IMR-90 (cell line): ENCODE results near the gene MYBPH. TPM values are rescaled to one million over a fixed set of nuclear protein-coding genes. Genes with fewer than 3 reads are reported as not detected.

ENCODE experiments used
- ATAC-seq: fragments of 200-7000 bp; cut with Tn5 transposase; 2 replicates; pipeline ENCODE4 v1.9.1; 2020; ENCODE audit warnings: low read depth, mild to moderate bottlenecking, moderate library complexity
- BruUV-seq: library from RNA; stranded (reverse); fragments of 400-500 nt; replicated peaks from 2 replicates; lab custom pipeline; 2021; lab: Mats Ljungman, UMichigan
- CTCF ChIA-PET: fragments of 300-600 bp; formaldehyde crosslinking; extraction: SDS; loops from one replicate; lab custom pipeline; 2021; ENCODE audit warnings: antibody characterized with exemption; lab: Yijun Ruan, JAX
- POLR2A ChIA-PET: fragments of 300-600 bp; sonication (Branson Sonifier 250); formaldehyde crosslinking; loops from one replicate; lab custom pipeline; 2022; ENCODE audit warnings: antibody characterized with exemption; ENCODE audit not compliant: unreplicated experiment; lab: Charles Lee
- DNase-seq: peaks from one replicate; pipeline ENCODE4 v3.0.0; 2013
- H2AFZ ChIP-seq: replicated peaks from 2 replicates; pipeline ENCODE3; 2013; ENCODE audit warnings: low read length, mild to moderate bottlenecking; ENCODE audit not compliant: poor library complexity
- H2AK5ac ChIP-seq: 2 replicates; pipeline ENCODE4 v1.6.1; 2013; ENCODE audit warnings: low read depth, low read length, inconsistent platforms
- H2AK9ac ChIP-seq: replicated peaks from 2 replicates; pipeline ENCODE3; 2013; ENCODE audit warnings: mild to moderate bottlenecking, low read depth, low read length, moderate library complexity; ENCODE audit not compliant: poor library complexity
- H2BK120ac ChIP-seq: 2 replicates; pipeline ENCODE4 v1.6.1; 2013; ENCODE audit warnings: low read depth, low read length, inconsistent platforms
- H2BK15ac ChIP-seq: 3 replicates; pipeline ENCODE4 v1.6.1; 2013; ENCODE audit warnings: low read depth, low read length, inconsistent platforms
- H2BK20ac ChIP-seq: 2 replicates; pipeline ENCODE4 v1.6.1; 2013; ENCODE audit warnings: low read depth, mild to moderate bottlenecking, inconsistent platforms, low read length, moderate library complexity
- H2BK5ac ChIP-seq: 2 replicates; pipeline ENCODE4 v1.6.1; 2013; ENCODE audit warnings: mild to moderate bottlenecking, low read depth, low read length, inconsistent platforms; ENCODE audit not compliant: poor library complexity, severe bottlenecking
- H3K14ac ChIP-seq: replicated peaks from 2 replicates; pipeline ENCODE4 v1.6.1; 2013; ENCODE audit warnings: low read depth, low read length, inconsistent platforms
- H3K18ac ChIP-seq: 2 replicates; pipeline ENCODE4 v1.6.1; 2013; ENCODE audit warnings: low read depth, low read length, control low read depth
- H3K23ac ChIP-seq: 2 replicates; pipeline ENCODE4 v1.6.1; 2013; ENCODE audit warnings: low read depth, low read length, inconsistent platforms
- H3K27ac ChIP-seq: 2 replicates; pipeline ENCODE4 v1.5.1; 2013; ENCODE audit warnings: mild to moderate bottlenecking, control low read depth, low read length; ENCODE audit not compliant: insufficient read depth
- H3K27me3 ChIP-seq: 2 replicates; pipeline ENCODE4 v1.6.1; 2013; ENCODE audit warnings: low read length; ENCODE audit not compliant: control insufficient read depth, insufficient read depth
- H3K36me3 ChIP-seq: 2 replicates; pipeline ENCODE4 v1.6.1; 2013; ENCODE audit warnings: low read length, mixed read lengths; ENCODE audit not compliant: control insufficient read depth, insufficient read depth
- H3K4ac ChIP-seq: 2 replicates; pipeline ENCODE4 v1.6.1; 2013; ENCODE audit warnings: low read depth, low read length, inconsistent platforms
- H3K4me1 ChIP-seq: 2 replicates; pipeline ENCODE4 v1.6.1; 2013; ENCODE audit warnings: low read length, mixed read lengths; ENCODE audit not compliant: control insufficient read depth, insufficient read depth
- H3K4me2 ChIP-seq: 2 replicates; pipeline ENCODE4 v1.6.1; 2013; ENCODE audit warnings: low read depth, mild to moderate bottlenecking, control low read depth, low read length, moderate library complexity
- H3K4me3 ChIP-seq: 2 replicates; pipeline ENCODE4 v1.5.1; 2013; ENCODE audit warnings: low read depth, mild to moderate bottlenecking, control low read depth, low read length, moderate library complexity; ENCODE audit not compliant: insufficient read depth
- H3K56ac ChIP-seq: 2 replicates; pipeline ENCODE4 v1.6.1; 2013; ENCODE audit warnings: low read length, inconsistent platforms; ENCODE audit not compliant: insufficient read depth; ENCODE audit errors: extremely low read depth
- H3K79me1 ChIP-seq, 2 experiments: 2 replicates each; pipeline ENCODE4 v1.6.1; 2013; ENCODE audit warnings: low read length in 2 of 2, inconsistent platforms in 1 of 2, low read depth in 1 of 2
- H3K9ac ChIP-seq: 2 replicates; pipeline ENCODE4 v1.6.1; 2013; ENCODE audit warnings: low read depth, low read length, control low read depth
- H3K9me1 ChIP-seq: 2 replicates; pipeline ENCODE4 v1.6.1; 2013; ENCODE audit warnings: low read length, inconsistent platforms; ENCODE audit not compliant: insufficient read depth
- H3K9me3 ChIP-seq: 2 replicates; pipeline ENCODE4 v1.6.1; 2013; ENCODE audit warnings: low read length; ENCODE audit not compliant: control insufficient read depth, insufficient read depth
- H4K20me1 ChIP-seq: 2 replicates; pipeline ENCODE4 v1.6.1; 2013; ENCODE audit warnings: low read length, inconsistent platforms; ENCODE audit not compliant: insufficient read depth
- H4K5ac ChIP-seq: 2 replicates; pipeline ENCODE4 v1.6.1; 2013; ENCODE audit warnings: mild to moderate bottlenecking, low read depth, low read length, control low read depth
- H4K8ac ChIP-seq, 2 experiments: 2 replicates each; pipeline ENCODE4 v1.6.1; 2013; ENCODE audit warnings: low read depth in 2 of 2, low read length in 2 of 2, control low read depth in 1 of 2, inconsistent platforms in 1 of 2
- H4K91ac ChIP-seq: 2 replicates; pipeline ENCODE4 v1.6.1; 2013; ENCODE audit warnings: low read depth, low read length, inconsistent platforms; ENCODE audit not compliant: insufficient read depth
- BHLHE40 ChIP-seq: fragments of 150-350 bp; IDR thresholded peaks from 2 replicates; pipeline ENCODE4 v1.6.1; 2016; ENCODE audit warnings: mild to moderate bottlenecking, low read depth, low read length
- CHD1 ChIP-seq: IDR thresholded peaks from 2 replicates; pipeline ENCODE4 v1.6.1; 2012; ENCODE audit warnings: low read depth, low read length, improper control_type of control experiment
- ELK1 ChIP-seq: fragments of 150-350 bp; IDR thresholded peaks from 2 replicates; pipeline ENCODE4 v1.6.1; 2016; ENCODE audit warnings: low read depth, mild to moderate bottlenecking, low read length, moderate library complexity, borderline replicate concordance
- MAZ ChIP-seq: IDR thresholded peaks from 2 replicates; pipeline ENCODE4 v1.6.1; 2012; ENCODE audit warnings: low read depth, mild to moderate bottlenecking, low read length, improper control_type of control experiment, moderate library complexity, borderline replicate concordance
- MXI1 ChIP-seq: IDR thresholded peaks from 2 replicates; pipeline ENCODE4 v1.6.1; 2012; ENCODE audit warnings: low read depth, mild to moderate bottlenecking, low read length, moderate library complexity, borderline replicate concordance
- NFE2L2 ChIP-seq: fragments of 150-350 bp; IDR thresholded peaks from 2 replicates; pipeline ENCODE4 v1.6.1; 2016; ENCODE audit warnings: low read depth, mild to moderate bottlenecking, low read length
- POLR2A ChIP-seq: IDR thresholded peaks from 2 replicates; pipeline ENCODE4 v1.6.1; 2012; ENCODE audit warnings: mild to moderate bottlenecking, low read depth, low read length
- RCOR1 ChIP-seq: IDR thresholded peaks from 2 replicates; pipeline ENCODE4 v1.6.1; 2012; ENCODE audit warnings: mild to moderate bottlenecking, low read length, improper control_type of control experiment; ENCODE audit not compliant: insufficient replicate concordance
- SMC3 ChIP-seq: fragments of 150-350 bp; IDR thresholded peaks from 2 replicates; pipeline ENCODE4 v1.6.1; 2016; ENCODE audit warnings: low read depth, mild to moderate bottlenecking, antibody characterized with exemption, low read length, moderate library complexity
- USF2 ChIP-seq: fragments of 150-350 bp; IDR thresholded peaks from 2 replicates; pipeline ENCODE4 v1.6.1; 2017; ENCODE audit warnings: mild to moderate bottlenecking, antibody characterized with exemption, low read length, low read depth
- WGBS, 2 experiments: methylation state at CpG; one replicate each; pipeline versions ENCODE4 v1.1.5 to v1.1.7; 2013; ENCODE audit warnings: missing lambda C conversion rate in 2 of 2; ENCODE audit not compliant: insufficient read length in 1 of 2; ENCODE audit errors: extremely low coverage in 2 of 2; 5-methylcytosine and 5-hydroxymethylcytosine counted together
- dilution Hi-C: fragments of 300-500 bp; cut with HindIII; formaldehyde crosslinking; loops from one replicate; pipeline ENCODE4 v1.14.3; 2018; ENCODE audit warnings: low sequenced_read_pairs; ENCODE audit not compliant: unreplicated experiment
- in situ Hi-C: fragments of 300-500 bp; cut with MboI; formaldehyde crosslinking; loops from 3 replicates; pipeline ENCODE4 v1.14.3; 2019; ENCODE audit warnings: low sequenced_read_pairs, inconsistent platforms, mixed read lengths
- intact Hi-C: fragments of 100-400 bp; cut with micrococcal nuclease; formaldehyde crosslinking; loops from 2 replicates; pipeline ENCODE4 v1.10.0; 2022
- polyA plus RNA-seq, 3 experiments: library from polyadenylated mRNA; depleted of rRNA; stranded (reverse); fragments of >200 nt; gene quantifications; 2 replicates each; pipeline ENCODE4 v1.2.3, GENCODE V29; 2012; ENCODE audit warnings: low replicate concordance in 1 of 3
- total RNA-seq: library from RNA; depleted of rRNA; stranded (reverse); fragments of >200 nt; gene quantifications from 2 replicates; pipeline ENCODE4 v1.2.3, GENCODE V29; 2012
- TF ChIP-seq, protein P1 (sequence below): conservative IDR thresholded peaks from 2 replicates; pipeline ENCODE4 v1.5.1; 2012; ENCODE audit warnings: mild to moderate bottlenecking, low read depth, low read length, improper control_type of control experiment

The MYBPH gene
- total and polyA plus RNA-seq, 2 of the 4 experiments (the other 2 are of a cell fraction) = not detected

- H3K9ac ChIP-seq = no peak overlapping the region
- no peak overlapping the region for H2BK20ac ChIP-seq
- no peak overlapping the region for H3K27ac ChIP-seq
- no peaks in the 10 kb centered on the region for H4K20me1 ChIP-seq
- H3K56ac ChIP-seq = no peak overlapping the region
- ATAC-seq = no peak
- no peak overlapping the region for H3K4ac ChIP-seq
- H2BK5ac ChIP-seq = no peak overlapping the region
- H2AK5ac ChIP-seq = no peak overlapping the region
- no peak overlapping the region for H4K8ac ChIP-seq
- H3K9me3 ChIP-seq = no peaks in the 10 kb centered on the region
- DNase-seq = no peak
- TF ChIP-seq POLR2A = no peak
- no peak for TF ChIP-seq MXI1
- TF ChIP-seq MAZ = no peak
- no peak for TF ChIP-seq ELK1
- TF ChIP-seq, protein P1, sequence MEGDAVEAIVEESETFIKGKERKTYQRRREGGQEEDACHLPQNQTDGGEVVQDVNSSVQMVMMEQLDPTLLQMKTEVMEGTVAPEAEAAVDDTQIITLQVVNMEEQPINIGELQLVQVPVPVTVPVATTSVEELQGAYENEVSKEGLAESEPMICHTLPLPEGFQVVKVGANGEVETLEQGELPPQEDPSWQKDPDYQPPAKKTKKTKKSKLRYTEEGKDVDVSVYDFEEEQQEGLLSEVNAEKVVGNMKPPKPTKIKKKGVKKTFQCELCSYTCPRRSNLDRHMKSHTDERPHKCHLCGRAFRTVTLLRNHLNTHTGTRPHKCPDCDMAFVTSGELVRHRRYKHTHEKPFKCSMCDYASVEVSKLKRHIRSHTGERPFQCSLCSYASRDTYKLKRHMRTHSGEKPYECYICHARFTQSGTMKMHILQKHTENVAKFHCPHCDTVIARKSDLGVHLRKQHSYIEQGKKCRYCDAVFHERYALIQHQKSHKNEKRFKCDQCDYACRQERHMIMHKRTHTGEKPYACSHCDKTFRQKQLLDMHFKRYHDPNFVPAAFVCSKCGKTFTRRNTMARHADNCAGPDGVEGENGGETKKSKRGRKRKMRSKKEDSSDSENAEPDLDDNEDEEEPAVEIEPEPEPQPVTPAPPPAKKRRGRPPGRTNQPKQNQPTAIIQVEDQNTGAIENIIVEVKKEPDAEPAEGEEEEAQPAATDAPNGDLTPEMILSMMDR = no peak
- TF ChIP-seq USF2 = no peak
- no peak for TF ChIP-seq RCOR1
- no peak for TF ChIP-seq SMC3
- no peak for TF ChIP-seq NFE2L2
- no peak for TF ChIP-seq CHD1
- TF ChIP-seq BHLHE40 = no peak
- no peaks in the 10 kb centered on the region for H3K9me1 ChIP-seq
- H3K18ac ChIP-seq = no peak overlapping the region
- H3K36me3 ChIP-seq = no peaks in the 10 kb centered on the region
- no peaks in the 10 kb centered on the region for H3K79me1 ChIP-seq
- intact Hi-C loops (no loop called here), in situ Hi-C loops (no loop called here), dilution Hi-C loops (no loop called here)
- peaks cover 50% of the 10 kb centered on the region for H3K27me3 ChIP-seq
- H3K4me3 ChIP-seq = no peak overlapping the region
- H3K4me2 ChIP-seq = no peak overlapping the region
- no TSS peak for BruUV-seq
- no peak overlapping the region for H4K91ac ChIP-seq
- POLR2A ChIA-PET = no interaction called here
- no peak overlapping the region for H2BK15ac ChIP-seq
- no peak overlapping the region for H2AFZ ChIP-seq
- H2BK120ac ChIP-seq = no peak overlapping the region
- no peaks in the 10 kb centered on the region; the same call in 1 of the 2 replicates for H3K4me1 ChIP-seq
- no peak overlapping the region for H2AK9ac ChIP-seq
- CTCF ChIA-PET = no interaction called here
- H3K23ac ChIP-seq = no peak overlapping the region
- no CpG with 5 or more reads among the region's 8 CpGs for WGBS, 2 experiments
- H4K5ac ChIP-seq = no peak overlapping the region
- H3K14ac ChIP-seq = no peak overlapping the region
These were observed 39.9 kb downstream of the MYBPH start for GRCh38 chr1:203135636-203136305.
